A549 (cell line): ENCODE data around the gene ENO4. TPM values are rescaled to one million over a fixed set of nuclear protein-coding genes. Genes with fewer than 3 reads are reported as not detected.

ENCODE experiments used
- ATAC-seq, 2 experiments: fragments of 200-7000 bp in 1 of 2; fragments of >200 bp in 1 of 2; cut with Nextera tagmentation in 1 of 2; cut with Tn5 transposase in 1 of 2; 3 replicates each; pipeline versions ENCODE4 v1.8.0 to v1.9.1; 2018 to 2020; ENCODE audit warnings: mild to moderate bottlenecking in 1 of 2, moderate library complexity in 1 of 2
- CTCF ChIA-PET: fragments of 300-600 bp; sonication (Branson Sonifier 250); formaldehyde crosslinking; extraction: SDS; loops from one replicate; lab custom pipeline; 2021; ENCODE audit warnings: antibody characterized with exemption, inconsistent platforms; lab: Yijun Ruan, JAX
- POLR2A ChIA-PET: fragments of 350-600 bp; formaldehyde crosslinking; extraction: SDS; loops from one replicate; lab custom pipeline; 2021; ENCODE audit warnings: antibody characterized with exemption, inconsistent platforms; lab: Yijun Ruan, JAX
- DNase-seq, 2 experiments: peaks; one replicate each; pipeline versions ENCODE4 v3.0.0 to v3.0.0-alpha.2; 2011 to 2016; ENCODE audit warnings: low read depth in 1 of 2, low spot score in 1 of 2
- FAIRE-seq: peaks from 2 replicates; lab custom pipeline; 2011; peaks lifted over from hg19 to GRCh38; lab: Jason Lieb, UNC
- H3K27ac ChIP-seq, 2 experiments: fragments of >200 bp; sonication (Bioruptor Twin); formaldehyde crosslinking; 3 replicates each; pipeline ENCODE4 v1.5.1; 2016 to 2017
- H3K4me1 ChIP-seq: fragments of >200 bp; sonication (Bioruptor Twin); formaldehyde crosslinking; 3 replicates; pipeline ENCODE4 v1.6.1; 2016
- H3K4me2 ChIP-seq: fragments of >200 bp; sonication (Bioruptor Twin); formaldehyde crosslinking; 3 replicates; pipeline ENCODE4 v1.6.1; 2016
- H3K4me3 ChIP-seq: fragments of >200 bp; sonication (Bioruptor Twin); formaldehyde crosslinking; 3 replicates; pipeline ENCODE4 v1.5.1; 2016
- H3K9me3 ChIP-seq: fragments of >200 bp; sonication (Bioruptor Twin); formaldehyde crosslinking; 3 replicates; pipeline ENCODE4 v1.6.1; 2016
- ATOH8 ChIP-seq: fragments of 250-450 bp; sonication (Bioruptor Pico); IDR thresholded peaks from 2 replicates; pipeline ENCODE4 v1.5.0; 2020; ENCODE audit warnings: low read depth, mild to moderate bottlenecking, moderate library complexity
- BHLHE40 ChIP-seq: IDR thresholded peaks from 2 replicates; pipeline ENCODE4 v1.6.1; 2012; ENCODE audit warnings: low read depth, low read length, inconsistent platforms
- CBX2 ChIP-seq: fragments of 200-600 bp; sonication (generic); IDR thresholded peaks from 2 replicates; pipeline ENCODE4 v1.6.1; 2016; ENCODE audit warnings: low read depth, mild to moderate bottlenecking, borderline replicate concordance
- CBX8 ChIP-seq: fragments of 200-600 bp; sonication (generic); IDR thresholded peaks from 2 replicates; pipeline ENCODE4 v1.6.1; 2016
- CHD2 ChIP-seq: fragments of 150-350 bp; IDR thresholded peaks from 2 replicates; pipeline ENCODE4 v1.6.1; 2014; ENCODE audit warnings: low read length; ENCODE audit not compliant: partially characterized antibody
- CHD4 ChIP-seq: fragments of 200-600 bp; sonication (generic); IDR thresholded peaks from 2 replicates; pipeline ENCODE4 v1.6.1; 2016; ENCODE audit warnings: antibody characterized with exemption, mild to moderate bottlenecking, borderline replicate concordance
- EHF ChIP-seq: fragments of 250-450 bp; sonication (Bioruptor Pico); IDR thresholded peaks from 2 replicates; pipeline ENCODE4 v1.5.0; 2020; ENCODE audit warnings: mild to moderate bottlenecking
- EP300 ChIP-seq, 2 experiments: fragments of >200 bp; sonication (Bioruptor Twin); formaldehyde crosslinking; IDR thresholded peaks; 2 replicates in 1 of 2; 3 replicates in 1 of 2; pipeline ENCODE4 v1.6.1; 2016 to 2017
- ESRRA ChIP-seq: fragments of 150-350 bp; IDR thresholded peaks from 2 replicates; pipeline ENCODE4 v1.6.1; 2014; ENCODE audit warnings: mild to moderate bottlenecking, low read length, borderline replicate concordance
- FOSB ChIP-seq: fragments of 250-450 bp; sonication (Bioruptor Pico); IDR thresholded peaks from 2 replicates; pipeline ENCODE4 v1.5.0; 2020; ENCODE audit warnings: mild to moderate bottlenecking, moderate library complexity
- GATA3 ChIP-seq: IDR thresholded peaks from 2 replicates; pipeline ENCODE4 v1.6.1; 2012; ENCODE audit warnings: borderline replicate concordance
- HDAC2 ChIP-seq: fragments of 200-600 bp; sonication (generic); IDR thresholded peaks from 2 replicates; pipeline ENCODE4 v1.6.1; 2016
- HOXB13 ChIP-seq: fragments of 250-450 bp; sonication (Bioruptor Pico); IDR thresholded peaks from 2 replicates; pipeline ENCODE4 v1.5.0; 2020; ENCODE audit warnings: low read depth, mild to moderate bottlenecking, moderate library complexity
- HOXB5 ChIP-seq: fragments of 250-450 bp; sonication (Bioruptor Pico); IDR thresholded peaks from 2 replicates; pipeline ENCODE4 v1.5.0; 2020; ENCODE audit warnings: mild to moderate bottlenecking, moderate library complexity
- JUN ChIP-seq, 2 experiments: fragments of >200 bp; sonication (Bioruptor Twin); formaldehyde crosslinking; IDR thresholded peaks; 2 replicates in 1 of 2; 3 replicates in 1 of 2; pipeline ENCODE4 v1.6.1; 2016 to 2017
- JUNB ChIP-seq: fragments of >200 bp; sonication (Bioruptor Twin); formaldehyde crosslinking; IDR thresholded peaks from 2 replicates; pipeline ENCODE4 v1.6.1; 2016
- KDM1A ChIP-seq: fragments of 200-600 bp; sonication (generic); IDR thresholded peaks from 2 replicates; pipeline ENCODE4 v1.6.1; 2016; ENCODE audit warnings: low read depth, mild to moderate bottlenecking
- KDM5A ChIP-seq: fragments of 200-600 bp; sonication (generic); IDR thresholded peaks from 2 replicates; pipeline ENCODE4 v1.6.1; 2016; ENCODE audit warnings: antibody characterized with exemption, mild to moderate bottlenecking
- POLR2AphosphoS2 ChIP-seq: conservative IDR thresholded peaks from 2 replicates; pipeline ENCODE4 v1.6.1; 2012; ENCODE audit warnings: low read length, improper control_type of control experiment, inconsistent platforms
- RFX5 ChIP-seq: fragments of 450-650 bp; IDR thresholded peaks from 2 replicates; pipeline ENCODE4 v1.7.1; 2014; ENCODE audit warnings: antibody characterized with exemption, mild to moderate bottlenecking, moderate library complexity
- RNF2 ChIP-seq: fragments of 200-600 bp; sonication (generic); IDR thresholded peaks from 2 replicates; pipeline ENCODE4 v1.6.1; 2016; ENCODE audit warnings: low read depth, mild to moderate bottlenecking, antibody characterized with exemption, moderate library complexity, borderline replicate concordance
- TFCP2L1 ChIP-seq: fragments of 250-450 bp; sonication (Bioruptor Pico); IDR thresholded peaks from 2 replicates; pipeline ENCODE4 v1.5.0; 2021; ENCODE audit warnings: mild to moderate bottlenecking
- TP53 ChIP-seq: fragments of 250-450 bp; sonication (Bioruptor Pico); IDR thresholded peaks from 2 replicates; pipeline ENCODE4 v1.5.0; 2021; ENCODE audit warnings: mild to moderate bottlenecking, moderate library complexity
- ZC3H11A ChIP-seq: fragments of 450-650 bp; IDR thresholded peaks from 2 replicates; pipeline ENCODE4 v1.6.1; 2014; ENCODE audit warnings: antibody characterized with exemption, mild to moderate bottlenecking
- ZSCAN20 ChIP-seq: fragments of 250-450 bp; sonication (Bioruptor Pico); IDR thresholded peaks from 2 replicates; pipeline ENCODE4 v1.8.0; 2022; ENCODE audit warnings: mild to moderate bottlenecking, moderate library complexity
- WGBS: methylation state at CpG from one replicate; pipeline ENCODE4 v1.1.6; 2017; ENCODE audit errors: missing lambda C conversion rate; 5-methylcytosine and 5-hydroxymethylcytosine counted together
- polyA plus RNA-seq, 4 experiments: library from polyadenylated mRNA; depleted of rRNA in 3 of 4; stranded (reverse); fragments of >200 nt; fragmentation: RNase III in 1 of 4; extraction: RNeasy Plus Mini Kit Qiagen cat#74134 plus additional on column Dnase treatment in 1 of 4; gene quantifications; 2 replicates in 3 of 4; 3 replicates in 1 of 4; pipeline ENCODE4 v1.2.3, GENCODE V29; 2011 to 2017
- TF ChIP-seq, protein P1 (sequence below): IDR thresholded peaks from 2 replicates; pipeline ENCODE4 v1.6.1; 2012
- TF ChIP-seq, protein P2 (sequence below): fragments of 200-600 bp; sonication (generic); IDR thresholded peaks from 2 replicates; pipeline ENCODE4 v1.6.1; 2016; ENCODE audit warnings: antibody characterized with exemption, mild to moderate bottlenecking, moderate library complexity
- TF ChIP-seq, protein P3 (sequence below): fragments of >200 bp; sonication (Bioruptor Twin); formaldehyde crosslinking; IDR thresholded peaks from 3 replicates; pipeline ENCODE4 v1.6.1; 2016

The ENO4 gene
- polyA plus RNA-seq, 2 of the 4 experiments (the other 2 are of a cell fraction), result 0.39 to 0.47 TPM

DNA sequence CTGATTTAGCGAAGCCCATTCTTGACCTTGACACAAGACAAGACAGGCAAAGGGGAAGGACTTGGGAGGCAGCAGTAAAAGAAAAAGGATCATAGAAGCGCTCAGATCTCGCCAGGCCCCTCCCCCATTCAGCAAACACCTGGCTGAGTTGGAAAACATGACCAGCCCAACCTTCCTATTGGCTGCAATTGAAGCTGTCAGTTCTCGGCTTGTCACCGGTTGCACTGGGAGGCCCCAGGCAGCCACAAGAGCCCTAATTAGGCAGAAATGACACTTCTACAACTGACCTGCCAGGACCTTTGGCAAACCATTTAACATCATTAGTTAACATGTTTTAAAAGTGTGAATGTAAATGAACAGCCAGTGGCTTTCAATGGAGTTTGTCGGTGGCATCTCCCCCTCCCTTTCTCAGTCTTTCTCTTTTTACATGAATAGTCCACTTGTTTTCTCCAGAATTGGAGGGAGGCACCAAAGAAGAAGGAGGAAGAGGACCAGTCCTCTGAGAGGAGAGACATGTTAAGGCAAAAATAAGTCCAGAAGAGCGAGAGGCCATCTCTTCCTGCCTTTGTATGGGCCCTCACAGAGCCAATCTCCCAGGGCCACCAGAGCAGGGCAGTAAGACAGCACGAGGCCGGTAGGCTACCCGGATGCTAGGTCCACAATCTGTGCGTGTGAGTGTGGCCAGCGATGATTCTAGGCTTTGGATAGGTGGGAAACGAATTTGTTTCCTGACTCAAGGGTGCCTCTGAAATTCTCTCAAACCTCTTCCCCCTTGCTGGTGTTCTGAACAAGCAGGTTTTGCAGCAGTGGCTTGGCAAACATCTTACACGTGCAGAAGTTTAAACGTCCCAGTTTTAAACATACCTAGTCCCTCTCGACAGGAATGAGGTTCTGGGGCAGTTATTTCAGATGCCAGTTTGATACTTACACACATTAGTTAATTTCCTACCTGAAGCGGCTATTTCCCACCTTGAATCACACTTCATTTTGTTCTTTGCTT is 15.0 kb upstream of the ENO4 start:
- H3K27ac ChIP-seq, result no peak overlapping the region
- H3K4me3 ChIP-seq, result no peak overlapping the region
- no peak for DNase-seq
- FAIRE-seq, result no peak
- H3K4me2 ChIP-seq, result no peak overlapping the region
- ChIA-PET CTCF (no interaction called here), POLR2A (no interaction called here)
- H3K9me3 ChIP-seq, result no peaks in the 10 kb centered on the region
- peaks cover 13% of the 10 kb centered on the region; the same call in 1 of the 3 replicates for H3K4me1 ChIP-seq
- WGBS, result 80% methylated on average over 17 of the region's 17 CpGs
- ATAC-seq, result no peak
- TF ChIP-seq POLR2AphosphoS2, result no peak
- TF ChIP-seq JUN (IDR thresholded peaks at IDR 0.05), result no peak
- no peak for TF ChIP-seq CHD4
- no peak for TF ChIP-seq ZC3H11A
- TF ChIP-seq, protein P1, sequence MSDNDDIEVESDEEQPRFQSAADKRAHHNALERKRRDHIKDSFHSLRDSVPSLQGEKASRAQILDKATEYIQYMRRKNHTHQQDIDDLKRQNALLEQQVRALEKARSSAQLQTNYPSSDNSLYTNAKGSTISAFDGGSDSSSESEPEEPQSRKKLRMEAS, result no peak
- TF ChIP-seq BHLHE40, result no peak
- no peak for TF ChIP-seq ESRRA
- no peak for TF ChIP-seq CHD2
- no peak for TF ChIP-seq JUNB
- no peak for TF ChIP-seq HOXB5 (CRISPR knock-in tag)
- TF ChIP-seq EP300 (IDR thresholded peaks at IDR 0.05), result no peak
- TF ChIP-seq RNF2, result no peak
- TF ChIP-seq ATOH8 (CRISPR knock-in tag), result no peak
- TF ChIP-seq TP53 (CRISPR knock-in tag), result no peak
- no peak for TF ChIP-seq HOXB13 (CRISPR knock-in tag)
- no peak for TF ChIP-seq CBX2
- no peak for TF ChIP-seq EHF (CRISPR knock-in tag)

- CTCF ChIA-PET, result interaction anchor here (0.6 to 2.9 kb wide), 6 partner anchors 8 to 340 kb away, joined by 3 to 13 read pairs (median 6); no protein-coding TSS in a partner anchor
- Histone ChIP-seq H3K4me3 (no peak overlapping the region), H3K9me3 (no peaks in the 10 kb centered on the region), H3K4me1 (peaks cover 13% of the 10 kb centered on the region; the same call in 1 of the 3 replicates), H3K4me2 (no peak overlapping the region), H3K27ac (peak overlapping the region; percentile 11 to 52; a peak in 3 of 6 replicates)
- WGBS, result 85% methylated on average over 7 of the region's 7 CpGs
- TF ChIP-seq, protein P2, sequence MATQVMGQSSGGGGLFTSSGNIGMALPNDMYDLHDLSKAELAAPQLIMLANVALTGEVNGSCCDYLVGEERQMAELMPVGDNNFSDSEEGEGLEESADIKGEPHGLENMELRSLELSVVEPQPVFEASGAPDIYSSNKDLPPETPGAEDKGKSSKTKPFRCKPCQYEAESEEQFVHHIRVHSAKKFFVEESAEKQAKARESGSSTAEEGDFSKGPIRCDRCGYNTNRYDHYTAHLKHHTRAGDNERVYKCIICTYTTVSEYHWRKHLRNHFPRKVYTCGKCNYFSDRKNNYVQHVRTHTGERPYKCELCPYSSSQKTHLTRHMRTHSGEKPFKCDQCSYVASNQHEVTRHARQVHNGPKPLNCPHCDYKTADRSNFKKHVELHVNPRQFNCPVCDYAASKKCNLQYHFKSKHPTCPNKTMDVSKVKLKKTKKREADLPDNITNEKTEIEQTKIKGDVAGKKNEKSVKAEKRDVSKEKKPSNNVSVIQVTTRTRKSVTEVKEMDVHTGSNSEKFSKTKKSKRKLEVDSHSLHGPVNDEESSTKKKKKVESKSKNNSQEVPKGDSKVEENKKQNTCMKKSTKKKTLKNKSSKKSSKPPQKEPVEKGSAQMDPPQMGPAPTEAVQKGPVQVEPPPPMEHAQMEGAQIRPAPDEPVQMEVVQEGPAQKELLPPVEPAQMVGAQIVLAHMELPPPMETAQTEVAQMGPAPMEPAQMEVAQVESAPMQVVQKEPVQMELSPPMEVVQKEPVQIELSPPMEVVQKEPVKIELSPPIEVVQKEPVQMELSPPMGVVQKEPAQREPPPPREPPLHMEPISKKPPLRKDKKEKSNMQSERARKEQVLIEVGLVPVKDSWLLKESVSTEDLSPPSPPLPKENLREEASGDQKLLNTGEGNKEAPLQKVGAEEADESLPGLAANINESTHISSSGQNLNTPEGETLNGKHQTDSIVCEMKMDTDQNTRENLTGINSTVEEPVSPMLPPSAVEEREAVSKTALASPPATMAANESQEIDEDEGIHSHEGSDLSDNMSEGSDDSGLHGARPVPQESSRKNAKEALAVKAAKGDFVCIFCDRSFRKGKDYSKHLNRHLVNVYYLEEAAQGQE, result no peak
- TF ChIP-seq KDM1A (no peak), ZSCAN20 (CRISPR knock-in tag) (no peak), FOSB (CRISPR knock-in tag) (no peak), CHD4 (no peak), ZC3H11A (no peak), BHLHE40 (no peak), KDM5A (no peak), CBX8 (no peak), EP300 (IDR thresholded peaks at IDR 0.05) (no peak), GATA3 (no peak), RFX5 (no peak), JUNB (no peak), HDAC2 (no peak), HOXB13 (CRISPR knock-in tag) (no peak), TFCP2L1 (no peak)
- TF ChIP-seq, protein P3, sequence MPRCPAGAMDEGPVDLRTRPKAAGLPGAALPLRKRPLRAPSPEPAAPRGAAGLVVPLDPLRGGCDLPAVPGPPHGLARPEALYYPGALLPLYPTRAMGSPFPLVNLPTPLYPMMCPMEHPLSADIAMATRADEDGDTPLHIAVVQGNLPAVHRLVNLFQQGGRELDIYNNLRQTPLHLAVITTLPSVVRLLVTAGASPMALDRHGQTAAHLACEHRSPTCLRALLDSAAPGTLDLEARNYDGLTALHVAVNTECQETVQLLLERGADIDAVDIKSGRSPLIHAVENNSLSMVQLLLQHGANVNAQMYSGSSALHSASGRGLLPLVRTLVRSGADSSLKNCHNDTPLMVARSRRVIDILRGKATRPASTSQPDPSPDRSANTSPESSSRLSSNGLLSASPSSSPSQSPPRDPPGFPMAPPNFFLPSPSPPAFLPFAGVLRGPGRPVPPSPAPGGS, result no peak
- DNase-seq (no peak), FAIRE-seq (no peak), ATAC-seq (no peak)
- POLR2A ChIA-PET, result no interaction called here
Measured at GRCh38 chr10:116835658-116836057, 13.6 kb upstream of the ENO4 start.
